ENCODE results near the gene OR10G2. TPM values are rescaled to one million over a fixed set of nuclear protein-coding genes. Genes with fewer than 3 reads are reported as not detected.

The OR10G2 gene
- total and polyA plus RNA-seq, 10 donors: not detected

GRCh38 chr14:21589317-21589716, 45.4 kb downstream of the OR10G2 start:
- Histone ChIP-seq H3K27me3 (replicated peaks in 1 of 7) (peaks cover 0 to 18% (median 0%) of the 10 kb centered on the region in 7 donors), H3K4me3 (no peak overlapping the region), H3K4me1 (no peaks in the 10 kb centered on the region), H3K9me3 (peaks cover 2 to 37% (median 29%) of the 10 kb centered on the region in 8 donors), H3K36me3 (no peaks in the 10 kb centered on the region), H3K27ac (no peak overlapping the region)
- intact Hi-C loops (cut with DNase I; ENCODE audit: low total_unique reads): no loop called here
- no peak for TF ChIP-seq POLR2AphosphoS5 (IDR thresholded peaks at IDR 0.05)
- TF ChIP-seq POLR2A (IDR thresholded peaks at IDR 0.05): no peak
- TF ChIP-seq, protein P1, sequence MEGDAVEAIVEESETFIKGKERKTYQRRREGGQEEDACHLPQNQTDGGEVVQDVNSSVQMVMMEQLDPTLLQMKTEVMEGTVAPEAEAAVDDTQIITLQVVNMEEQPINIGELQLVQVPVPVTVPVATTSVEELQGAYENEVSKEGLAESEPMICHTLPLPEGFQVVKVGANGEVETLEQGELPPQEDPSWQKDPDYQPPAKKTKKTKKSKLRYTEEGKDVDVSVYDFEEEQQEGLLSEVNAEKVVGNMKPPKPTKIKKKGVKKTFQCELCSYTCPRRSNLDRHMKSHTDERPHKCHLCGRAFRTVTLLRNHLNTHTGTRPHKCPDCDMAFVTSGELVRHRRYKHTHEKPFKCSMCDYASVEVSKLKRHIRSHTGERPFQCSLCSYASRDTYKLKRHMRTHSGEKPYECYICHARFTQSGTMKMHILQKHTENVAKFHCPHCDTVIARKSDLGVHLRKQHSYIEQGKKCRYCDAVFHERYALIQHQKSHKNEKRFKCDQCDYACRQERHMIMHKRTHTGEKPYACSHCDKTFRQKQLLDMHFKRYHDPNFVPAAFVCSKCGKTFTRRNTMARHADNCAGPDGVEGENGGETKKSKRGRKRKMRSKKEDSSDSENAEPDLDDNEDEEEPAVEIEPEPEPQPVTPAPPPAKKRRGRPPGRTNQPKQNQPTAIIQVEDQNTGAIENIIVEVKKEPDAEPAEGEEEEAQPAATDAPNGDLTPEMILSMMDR (IDR thresholded peaks at IDR 0.05 in 8 of 11, conservative IDR thresholded peaks at IDR 0.05 in 3 of 11): no peak
- WGBS, 5 donors: 75 to 79% (median 77%) methylated on average over 4 of the region's 4 CpGs
- DNase-seq: no peak

Other genes starting within 250 kb of the OR10G2 start
- gene CHD8, start 178.8 kb downstream of the OR10G2 start, total RNA-seq: 10 to 100 TPM; 83.9 to 99.4 (median 90.8) TPM
- gene CHD8, start 178.8 kb downstream of the OR10G2 start, polyA plus RNA-seq: 10 to 100 TPM; 23.8 to 38.2 (median 30.5) TPM
- gene RAB2B, start 158.0 kb downstream of the OR10G2 start, total RNA-seq: 10 to 100 TPM; 21.5 to 34.2 (median 29.3) TPM
- 10 to 100 TPM in 2 of 3 donors, 1 to 10 TPM in 1; 7.2 to 19.9 (median 12.2) TPM for gene RAB2B, start 158.0 kb downstream of the OR10G2 start, polyA plus RNA-seq
- gene TOX4, start 157.7 kb downstream of the OR10G2 start, total RNA-seq: 10 to 100 TPM; 45.7 to 70.8 (median 65.1) TPM
- 10 to 100 TPM in 2 of 3 donors, 1 to 10 TPM in 1; 9.9 to 17.5 (median 12.1) TPM for gene TOX4, start 157.7 kb downstream of the OR10G2 start, polyA plus RNA-seq
- 10 to 100 TPM; 52.0 to 88.7 (median 64.8) TPM for gene METTL3, start 123.6 kb downstream of the OR10G2 start, total RNA-seq
- gene METTL3, start 123.6 kb downstream of the OR10G2 start, polyA plus RNA-seq: 10 to 100 TPM; 46.2 to 61.1 (median 47.7) TPM
- 1 to 10 TPM; 2.7 to 6.7 (median 4.6) TPM for gene SALL2, start 108.6 kb downstream of the OR10G2 start, total RNA-seq
- 1 to 10 TPM in 1 of 3 donors, under 1 TPM in 2; 0.76 to 1.1 (median 0.93) TPM for gene SALL2, start 108.6 kb downstream of the OR10G2 start, polyA plus RNA-seq
- gene OR10G3, start 54.9 kb downstream of the OR10G2 start, total RNA-seq: not detected
- gene OR10G3, start 54.9 kb downstream of the OR10G2 start, polyA plus RNA-seq: under 1 TPM in 1 of 3 donors, not detected in 2; 0.06 TPM
- not detected for gene OR4E2, start 18.9 kb upstream of the OR10G2 start, total RNA-seq
- gene OR4E2, start 18.9 kb upstream of the OR10G2 start, polyA plus RNA-seq: not detected
- not detected for gene OR4E1, start 38.9 kb upstream of the OR10G2 start, total RNA-seq
- gene OR4E1, start 38.9 kb upstream of the OR10G2 start, polyA plus RNA-seq: not detected